Measurements from ENCODE around the gene TMEM132E.

TMEM132E gene

GRCh38 chr17:34619687-34620217, 40.4 kb downstream of the TMEM132E start:
- TF ChIP-seq CTCF (IDR thresholded peaks at IDR 0.05; ENCODE audit: low read depth, low read length, missing control alignments), result no peak
- DNase-seq (ENCODE audit: extremely low read depth, low read depth), result no peak
- no peak overlapping the region for H3K4me3 ChIP-seq (replicated peaks; ENCODE audit: low read depth, low read length)

- no peak for TF ChIP-seq CTCF (IDR thresholded peaks at IDR 0.05; ENCODE audit: low read depth, low read length, missing control alignments)
- DNase-seq (ENCODE audit: extremely low read depth, low read depth), result no peak
- H3K4me3 ChIP-seq (replicated peaks; ENCODE audit: low read depth, low read length), result no peak overlapping the region
Measured at GRCh38 chr17:34620458-34620857, 41.1 kb downstream of the TMEM132E start.

- no peak overlapping the region for H3K4me3 ChIP-seq (replicated peaks; ENCODE audit: low read depth, low read length)
- no peak for DNase-seq (ENCODE audit: extremely low read depth, low read depth)
- no peak for TF ChIP-seq CTCF (IDR thresholded peaks at IDR 0.05; ENCODE audit: low read depth, low read length, missing control alignments)
Measured at GRCh38 chr17:34622862-34623623, 43.7 kb downstream of the TMEM132E start.

GRCh38 chr17:34623856-34624766, 44.7 kb downstream of the TMEM132E start:
- no peak overlapping the region for H3K4me3 ChIP-seq (replicated peaks; ENCODE audit: low read depth, low read length)
- no peak for DNase-seq (ENCODE audit: extremely low read depth, low read depth)
- TF ChIP-seq CTCF (IDR thresholded peaks at IDR 0.05; ENCODE audit: low read depth, low read length, missing control alignments), result no peak

- H3K4me3 ChIP-seq (replicated peaks; ENCODE audit: low read depth, low read length), result no peak overlapping the region
- DNase-seq (ENCODE audit: extremely low read depth, low read depth), result no peak
- no peak for TF ChIP-seq CTCF (IDR thresholded peaks at IDR 0.05; ENCODE audit: low read depth, low read length, missing control alignments)
Measured at GRCh38 chr17:34624767-34625383, 45.5 kb downstream of the TMEM132E start.

- H3K4me3 ChIP-seq (replicated peaks; ENCODE audit: low read depth, low read length), result no peak overlapping the region
- no peak for DNase-seq (ENCODE audit: extremely low read depth, low read depth)
- no peak for TF ChIP-seq CTCF (IDR thresholded peaks at IDR 0.05; ENCODE audit: low read depth, low read length, missing control alignments)
Measured at GRCh38 chr17:34626121-34626681, 46.8 kb downstream of the TMEM132E start.
